HG02763 (cell line): ENCODE results near the gene SDK2.

Source experiments
- ATAC-seq: cut with Tn5 transposase; IDR thresholded peaks from one replicate; pipeline ENCODE4 v1.9.1; 2021; ENCODE audit warnings: mild to moderate bottlenecking, moderate library complexity; ENCODE audit not compliant: unreplicated experiment

The SDK2 gene

GRCh38 chr17:73356561-73357170, 287.6 kb downstream of the SDK2 start:
- ATAC-seq = no peak

- no peak for ATAC-seq
Observed at GRCh38 chr17:73354423-73355284, 289.6 kb downstream of the SDK2 start.

- ATAC-seq = no peak
Observed at GRCh38 chr17:73352261-73352660, 292.0 kb downstream of the SDK2 start.

- ATAC-seq = no peak
Observed at GRCh38 chr17:73351764-73352163, 292.5 kb downstream of the SDK2 start.

GRCh38 chr17:73350864-73351263, 293.4 kb downstream of the SDK2 start:
- no peak for ATAC-seq

GRCh38 chr17:73349647-73350046, 294.6 kb downstream of the SDK2 start:
- no peak for ATAC-seq

GRCh38 chr17:73349138-73349537, 295.1 kb downstream of the SDK2 start:
- no peak for ATAC-seq

GRCh38 chr17:73348829-73349095, 295.5 kb downstream of the SDK2 start:
- ATAC-seq = no peak

- ATAC-seq = no peak
Observed at GRCh38 chr17:73348018-73348828, 296.0 kb downstream of the SDK2 start.

GRCh38 chr17:73347351-73347750, 296.9 kb downstream of the SDK2 start:
- no peak for ATAC-seq

- no peak for ATAC-seq
Observed at GRCh38 chr17:73346501-73347162, 297.6 kb downstream of the SDK2 start.

- no peak for ATAC-seq
Observed at GRCh38 chr17:73343739-73344454, 300.3 kb downstream of the SDK2 start.

GRCh38 chr17:73343168-73343634, 301.0 kb downstream of the SDK2 start:
- no peak for ATAC-seq

GRCh38 chr17:73342541-73343167, 301.6 kb downstream of the SDK2 start:
- ATAC-seq = no peak

GRCh38 chr17:73342050-73342522, 302.2 kb downstream of the SDK2 start:
- no peak for ATAC-seq

- ATAC-seq = no peak
Observed at GRCh38 chr17:73341350-73342049, 302.7 kb downstream of the SDK2 start.

- ATAC-seq = no peak
Observed at GRCh38 chr17:73340093-73340596, 304.1 kb downstream of the SDK2 start.

- no peak for ATAC-seq
Observed at GRCh38 chr17:73338566-73339197, 305.6 kb downstream of the SDK2 start.
